GM10847 (cell line): ENCODE results near the gene CD320.

Experiments used
- POLR2A ChIP-seq: IDR thresholded peaks from 2 replicates; pipeline ENCODE4 v1.6.1; 2011; ENCODE audit not compliant: insufficient read length; ENCODE audit errors: extremely low read depth

The CD320 gene

DNA sequence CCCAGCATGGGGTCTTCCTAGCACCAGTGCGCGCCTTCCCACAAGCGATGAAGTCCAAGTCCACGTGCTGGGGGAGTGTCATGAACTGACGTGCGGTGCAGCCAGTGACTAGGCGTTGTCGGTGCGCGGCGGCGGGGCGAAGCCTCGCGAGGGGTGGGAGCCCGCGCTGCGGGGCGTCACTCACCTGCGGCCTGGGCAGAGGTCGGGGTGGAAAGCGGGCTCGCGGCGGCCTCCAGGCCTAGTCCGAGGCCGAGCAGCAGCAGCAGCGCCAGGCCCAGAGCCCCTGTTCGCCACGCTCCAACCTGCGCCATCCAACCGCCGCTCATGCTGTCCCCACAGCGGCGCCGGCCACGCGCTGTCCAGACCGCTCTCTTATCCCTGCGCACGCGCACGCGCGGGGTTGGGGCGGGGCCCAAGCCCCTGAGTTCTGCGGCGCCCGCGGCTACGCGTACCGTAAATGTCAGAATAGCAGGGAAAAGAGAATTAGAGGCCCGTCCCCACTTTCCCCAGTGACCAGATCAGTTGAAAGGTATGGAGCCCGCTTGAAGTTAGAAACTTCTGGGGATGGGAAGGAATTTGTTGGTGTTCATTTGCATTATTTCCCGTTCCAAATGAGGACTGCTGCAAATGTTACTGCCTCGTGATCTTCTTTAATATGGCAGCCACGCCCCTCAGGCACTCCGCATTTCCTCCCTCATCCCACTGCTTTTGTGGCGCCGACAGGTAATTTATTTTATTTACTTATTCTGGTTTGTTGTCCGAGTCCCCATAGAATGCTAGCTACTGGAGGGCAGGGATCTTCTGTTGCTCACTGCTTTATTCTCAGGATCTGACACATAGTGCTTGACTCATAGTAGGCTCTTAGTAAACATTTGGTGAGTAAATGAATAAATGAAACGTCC lies at the start of gene CD320:
Gene CD320, minus strand, starts transcription at position 394 of the 902 bp plus-strand sequence. Its CDS starts 68 bp downstream, at position 326.
- peak; percentile 68 for TF ChIP-seq POLR2A

DNA sequence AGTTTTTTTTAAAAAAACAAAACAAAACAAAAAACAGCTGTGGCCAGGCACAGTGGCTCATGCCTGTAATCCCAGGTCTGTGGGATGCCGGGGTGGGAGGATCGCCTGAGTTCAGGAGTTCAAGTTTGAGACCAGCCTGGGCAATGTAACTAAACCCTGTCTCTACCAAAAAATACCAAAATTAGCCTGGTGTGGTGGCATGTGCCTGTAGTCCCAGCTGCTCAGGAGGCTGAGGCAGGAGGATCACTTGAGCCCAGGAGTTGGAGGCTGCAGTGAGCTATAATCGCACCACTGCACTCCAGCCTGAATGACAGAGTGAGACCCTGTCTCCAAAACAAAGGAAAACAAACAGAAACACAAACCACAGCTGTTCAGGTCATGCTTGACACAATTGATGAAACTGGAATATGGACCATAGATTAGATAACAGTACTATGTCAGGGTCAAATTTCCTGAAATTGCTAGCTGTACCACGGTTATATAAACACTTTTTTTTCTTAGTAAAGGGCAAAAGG lies 48.9 kb upstream of the CD320 start:
- TF ChIP-seq POLR2A, result no peak

DNA sequence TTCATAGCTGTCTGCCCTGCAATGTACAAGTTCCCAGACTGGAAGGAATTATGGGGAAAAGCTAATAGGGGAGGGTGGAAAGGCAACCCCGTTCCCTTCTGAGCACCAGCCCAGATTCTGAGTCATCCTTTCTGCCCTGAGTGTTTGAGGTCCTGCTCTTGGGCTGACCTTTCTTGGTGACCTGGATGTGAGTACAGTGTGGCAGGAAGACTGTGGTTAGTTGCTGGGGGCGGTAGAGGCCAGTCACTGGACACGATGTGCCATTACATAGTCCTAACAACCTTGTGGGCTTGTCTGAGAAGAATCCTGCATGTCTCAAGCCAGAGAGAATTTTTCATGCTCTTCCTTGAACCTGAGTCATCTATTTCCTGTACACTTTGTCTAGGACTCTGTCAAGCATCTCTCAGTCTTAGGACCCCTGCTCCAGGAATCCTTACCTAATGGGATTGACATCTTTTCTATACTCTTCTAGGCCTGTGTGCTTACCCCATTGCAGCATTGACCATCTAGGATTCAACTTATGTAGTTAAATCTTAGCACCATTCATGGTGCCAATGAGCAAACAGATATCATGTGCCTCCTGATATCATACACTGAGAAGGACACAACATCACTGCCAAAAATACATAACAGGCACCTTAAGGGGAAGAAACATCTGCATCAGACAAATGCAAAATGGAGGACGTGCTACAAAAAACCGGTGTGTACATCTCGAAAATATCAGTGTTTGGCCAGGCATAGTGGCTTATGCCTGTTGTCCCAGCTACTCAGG lies 47.7 kb upstream of the CD320 start:
- TF ChIP-seq POLR2A, result no peak

DNA sequence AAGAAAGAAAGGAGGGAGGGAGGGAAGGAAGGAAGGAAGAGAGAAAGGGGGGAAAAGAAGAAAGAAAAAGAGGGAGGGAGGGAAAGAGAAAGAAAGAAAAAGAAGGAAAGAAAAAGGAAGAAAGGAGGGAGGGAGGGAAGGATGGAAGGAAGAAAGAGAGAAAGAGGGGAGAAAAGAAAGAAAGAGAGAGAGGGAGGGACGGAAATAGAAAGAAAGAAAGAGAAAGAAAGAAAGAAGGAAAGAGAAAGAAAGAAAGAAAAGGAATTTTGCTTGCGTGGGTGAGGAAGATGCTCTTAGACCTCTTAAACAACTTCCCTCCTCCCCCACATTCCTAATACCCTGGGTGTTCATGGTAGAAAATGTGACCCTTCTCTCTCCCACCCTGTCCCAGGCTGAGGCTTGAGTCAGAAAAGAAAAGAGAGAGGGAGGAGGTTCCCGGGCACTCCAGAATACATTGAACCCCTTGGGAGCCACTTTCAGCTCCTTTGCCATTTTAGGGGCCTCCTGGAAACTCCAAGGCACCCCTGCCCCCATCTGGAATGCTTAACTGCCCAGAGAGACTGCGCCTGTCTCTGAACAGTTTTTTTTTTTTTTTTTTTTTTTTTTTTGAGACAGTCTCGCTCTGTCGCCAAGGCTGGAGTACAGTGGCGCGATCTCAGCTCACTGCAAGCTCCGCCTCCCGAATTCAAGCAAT lies 44.1 kb upstream of the CD320 start:
- TF ChIP-seq POLR2A, result no peak

DNA sequence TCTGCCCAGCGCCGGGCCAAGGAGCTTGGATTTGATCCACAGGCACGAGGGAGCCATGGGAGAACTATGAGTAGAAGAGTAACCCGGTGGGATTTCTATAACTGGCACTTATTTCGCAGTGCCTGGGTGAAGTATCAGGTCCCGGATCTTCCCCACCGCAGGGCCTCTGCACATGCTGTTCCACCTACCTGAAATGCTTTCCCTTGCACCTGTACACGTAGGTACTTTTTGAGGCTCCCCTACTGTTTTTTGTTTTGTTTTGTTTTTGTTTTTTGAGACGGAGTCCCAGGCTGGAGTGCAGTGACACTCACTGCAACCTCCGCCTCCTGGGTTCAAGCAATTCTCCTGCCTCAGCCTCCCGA lies 35.3 kb upstream of the CD320 start:
- no peak for TF ChIP-seq POLR2A

DNA sequence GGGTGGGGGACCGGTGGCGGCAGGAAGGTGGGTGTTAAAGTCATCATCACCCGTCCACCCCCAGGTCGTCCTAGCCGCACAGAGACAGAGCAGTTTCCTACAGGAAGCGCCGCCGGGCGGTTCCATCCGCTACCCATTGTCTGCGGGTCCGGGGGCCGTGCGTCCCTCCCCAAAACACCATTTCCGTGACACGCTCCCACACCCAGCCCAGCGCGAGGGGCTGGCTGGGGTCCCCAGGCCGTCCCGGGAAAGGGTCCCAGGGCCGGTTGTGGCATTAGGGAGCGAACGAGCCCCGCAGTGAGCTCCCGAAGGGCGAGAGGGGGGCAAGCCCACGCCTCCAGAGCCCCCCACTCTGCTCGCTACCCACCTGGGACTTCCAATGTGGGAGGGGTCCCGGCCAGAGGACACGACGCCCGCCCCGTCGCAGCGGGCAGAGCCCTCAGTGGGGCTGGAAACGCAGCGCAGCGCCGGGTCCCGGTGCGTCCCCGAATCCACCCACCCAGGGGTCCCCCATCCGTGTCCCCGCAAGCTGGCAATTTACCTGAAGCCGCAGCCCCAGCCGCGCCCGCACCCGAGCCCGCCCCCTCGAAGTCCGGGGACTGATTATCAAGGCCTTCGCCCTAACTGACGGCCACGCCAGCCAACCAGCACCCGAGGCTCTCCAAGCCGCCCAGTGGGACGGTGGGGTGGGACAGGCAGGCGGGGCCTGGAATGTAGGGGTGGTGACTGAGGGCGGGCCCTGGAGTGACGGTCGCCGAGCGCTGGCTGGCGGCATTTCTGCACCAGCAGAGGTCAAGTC lies 34.7 kb upstream of the CD320 start, which contains the start of gene KANK3:
Gene KANK3, minus strand, starts transcription at position 579 of the 799 bp plus-strand sequence. CDS start 5,434 bp downstream, outside the sequence.
- no peak for TF ChIP-seq POLR2A

DNA sequence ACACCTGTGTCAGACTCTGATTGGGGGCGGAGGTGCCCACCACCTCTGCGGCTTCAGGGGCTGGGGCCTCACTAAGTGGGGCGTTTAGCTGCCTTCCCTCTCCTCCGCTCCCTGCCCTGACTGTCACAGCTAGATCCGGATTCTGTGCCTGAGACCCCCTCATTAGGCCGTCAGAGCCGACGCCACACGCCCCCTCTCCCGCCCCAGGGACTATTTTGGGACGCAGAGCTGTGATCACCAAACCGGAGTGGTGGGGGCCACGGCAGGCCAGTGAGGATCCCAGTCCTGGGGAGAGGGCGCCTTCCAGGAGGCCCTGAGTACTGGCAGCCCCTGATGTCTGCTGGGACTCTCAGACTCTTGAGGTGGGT lies 34.1 kb upstream of the CD320 start:
- TF ChIP-seq POLR2A, result no peak

DNA sequence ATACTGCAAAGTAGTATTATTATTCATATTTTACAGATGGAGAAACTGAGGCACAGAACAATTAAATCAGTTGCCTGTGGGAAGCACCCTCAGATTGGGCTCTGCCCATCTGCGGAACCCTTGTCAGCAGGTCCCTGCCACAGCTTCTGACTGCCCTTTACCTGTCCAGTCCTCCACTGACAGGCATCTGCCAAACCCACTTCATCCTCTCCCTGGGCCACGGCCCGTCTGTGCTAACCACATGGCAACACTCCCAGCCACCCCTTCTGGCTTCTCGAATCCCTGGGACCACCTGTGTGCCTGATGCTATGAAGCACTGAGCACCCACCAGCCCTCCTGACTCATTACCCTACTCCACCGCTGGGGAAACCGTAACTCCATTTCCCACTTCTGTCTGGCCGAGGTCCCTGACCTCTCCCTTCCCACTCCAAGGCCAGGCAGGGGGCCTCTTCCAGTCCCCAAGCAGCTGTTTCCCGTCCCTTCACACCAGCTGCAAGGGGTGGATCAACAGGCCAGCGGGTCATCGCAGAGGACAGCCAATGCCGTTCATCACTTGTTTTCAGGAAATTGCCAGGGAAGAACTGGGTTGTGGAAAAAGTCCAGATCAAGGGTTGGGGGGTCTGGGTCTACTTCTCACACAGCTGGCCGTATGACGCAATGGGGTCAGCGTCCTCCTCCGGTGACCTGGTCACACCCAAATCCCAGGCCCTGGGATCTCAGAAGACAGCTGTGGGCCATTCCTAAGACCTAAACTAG lies 32.4 kb upstream of the CD320 start:
- TF ChIP-seq POLR2A, result no peak

DNA sequence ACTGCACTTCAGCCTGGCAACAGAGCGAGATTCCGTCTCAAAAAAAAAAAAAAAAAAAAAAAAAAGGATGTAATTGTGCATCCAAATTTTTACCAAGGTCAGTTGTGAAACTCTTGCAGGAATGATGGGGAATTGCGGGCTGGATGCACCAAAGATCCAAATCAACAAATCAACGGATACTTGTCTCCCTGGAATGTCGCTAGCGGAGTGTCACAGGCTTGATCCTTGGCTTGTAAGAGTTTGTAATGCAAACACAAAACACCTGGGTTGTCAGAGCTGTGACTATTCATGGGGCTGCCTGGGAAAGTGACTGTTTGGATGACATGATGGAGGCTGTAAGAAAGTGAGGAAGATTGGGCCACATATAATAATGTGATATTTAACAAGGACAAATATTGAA lies 30.7 kb upstream of the CD320 start:
- TF ChIP-seq POLR2A, result no peak

DNA sequence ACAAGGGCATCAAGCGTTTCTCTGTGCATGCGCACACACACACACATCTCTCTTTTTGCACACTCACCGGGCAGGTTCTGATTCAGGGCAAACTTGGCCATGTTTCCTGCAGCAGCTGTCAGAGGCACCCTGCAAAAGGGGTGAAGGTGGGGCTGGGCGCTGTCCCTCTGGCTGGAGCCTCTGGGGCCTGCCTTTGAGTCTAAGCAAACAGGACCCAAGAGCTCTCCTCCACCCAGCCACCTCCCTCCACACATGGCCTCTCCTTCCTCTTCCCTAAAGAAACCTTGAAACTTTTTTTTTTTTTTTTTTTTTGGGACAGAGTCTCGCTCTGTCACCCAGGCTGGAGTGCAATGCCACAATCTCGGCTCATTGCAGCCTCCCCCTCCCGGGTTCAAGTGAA lies 29.6 kb upstream of the CD320 start:
- TF ChIP-seq POLR2A, result no peak

DNA sequence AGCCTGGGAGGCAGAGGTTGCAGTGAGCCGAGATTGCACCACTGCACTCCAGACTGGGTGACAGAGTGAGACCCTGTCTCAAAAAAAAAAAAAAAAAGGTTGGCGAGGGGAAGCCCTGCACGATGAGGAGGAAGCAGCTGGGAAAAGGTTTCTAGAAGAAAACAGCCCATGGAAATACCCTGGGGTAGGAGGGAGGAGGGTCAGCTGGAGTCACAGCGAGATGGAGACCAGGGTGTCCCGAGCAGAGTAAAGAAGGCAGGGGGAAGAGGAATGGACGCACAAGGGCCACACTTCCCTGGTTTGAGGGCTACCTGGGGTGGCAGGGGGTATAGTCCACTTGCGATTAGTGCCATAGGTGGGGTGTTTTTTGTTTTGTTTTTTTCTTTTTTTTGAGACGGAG lies 28.5 kb upstream of the CD320 start:
- no peak for TF ChIP-seq POLR2A

DNA sequence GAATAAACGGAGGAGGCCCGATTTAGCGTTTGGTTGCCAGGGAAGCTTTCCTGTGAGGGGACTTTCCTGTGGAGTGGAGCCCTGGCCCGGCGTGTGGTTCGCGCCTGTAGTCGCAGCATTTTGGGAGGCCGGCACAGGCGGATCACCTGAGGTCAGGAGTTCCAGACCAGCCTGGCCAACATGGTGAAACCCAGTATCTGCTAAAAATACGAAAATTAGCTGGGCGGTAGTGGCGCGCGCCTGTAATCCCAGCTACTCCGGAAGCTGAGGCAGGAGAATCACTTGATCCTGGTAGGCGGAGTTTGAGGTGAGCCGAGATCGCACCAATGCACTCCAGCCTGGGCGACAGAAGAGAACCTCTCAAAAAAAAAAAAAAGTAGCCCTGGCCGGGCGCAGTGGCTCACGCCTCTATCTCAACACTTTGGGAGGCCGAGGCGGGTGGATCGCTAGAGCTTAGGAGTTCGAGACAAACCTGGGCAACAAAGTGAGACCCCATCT lies 28.0 kb upstream of the CD320 start:
- no peak for TF ChIP-seq POLR2A

DNA sequence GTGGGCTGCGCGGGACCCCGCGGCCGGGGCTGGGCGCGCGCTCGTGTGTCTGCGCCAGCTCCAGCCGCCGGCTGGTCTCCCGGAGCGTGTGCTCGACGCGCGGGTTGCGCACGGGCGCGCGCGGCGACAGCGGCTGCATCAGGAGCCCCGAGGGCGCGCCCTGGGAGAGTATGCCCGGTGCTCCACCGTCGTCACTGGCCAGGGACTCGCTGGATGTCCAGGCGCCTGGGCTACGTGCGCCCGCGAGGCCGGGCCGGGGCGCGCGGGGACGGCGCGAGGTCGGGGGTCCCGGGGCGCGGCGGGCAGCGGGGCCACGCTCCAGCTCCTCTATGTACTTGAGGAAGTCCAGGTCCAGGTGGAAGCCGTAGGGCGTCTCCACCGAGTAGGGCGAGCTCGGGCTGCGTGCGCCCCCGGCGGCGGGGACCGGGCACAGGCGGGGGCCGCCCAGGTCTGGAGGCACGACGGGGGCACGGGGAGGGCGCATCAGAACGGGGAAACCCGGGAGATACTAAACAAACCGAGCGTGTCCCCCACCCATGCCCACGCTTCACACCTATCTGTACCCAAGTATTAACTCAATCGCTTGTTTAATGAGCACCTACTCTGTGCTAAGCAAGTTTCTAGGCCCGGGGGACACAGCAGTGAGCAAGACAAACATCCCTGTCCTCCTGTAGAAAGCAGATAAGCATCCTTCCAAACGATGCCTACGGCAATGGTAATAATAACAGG lies 27.3 kb upstream of the CD320 start:
- TF ChIP-seq POLR2A, result no peak
